GM21367 (cell line): ENCODE data around the gene SVIP.

Experiments used
- ATAC-seq: cut with Tn5 transposase; IDR thresholded peaks from one replicate; pipeline ENCODE4 v1.9.1; 2021; ENCODE audit not compliant: unreplicated experiment

The SVIP gene

DNA sequence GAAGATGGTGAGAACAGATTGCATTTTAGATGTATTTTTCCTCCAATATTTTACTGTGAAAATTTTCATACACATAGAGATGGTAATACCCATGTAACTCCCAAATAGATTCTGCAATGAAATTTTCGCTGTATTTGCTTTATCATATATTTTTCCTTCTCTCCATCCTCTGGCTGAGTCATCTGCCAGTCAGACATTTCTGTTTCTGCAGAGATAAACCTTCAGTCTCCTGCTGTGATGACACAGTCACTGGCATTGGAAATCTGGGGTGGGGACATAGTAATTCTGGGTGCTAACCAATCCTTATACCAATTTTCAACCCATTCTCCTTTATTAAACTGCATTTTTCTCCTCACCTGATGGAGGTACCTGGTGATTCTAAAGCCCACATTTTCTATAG is 33.7 kb downstream of the SVIP start:
- ATAC-seq, result no peak

DNA sequence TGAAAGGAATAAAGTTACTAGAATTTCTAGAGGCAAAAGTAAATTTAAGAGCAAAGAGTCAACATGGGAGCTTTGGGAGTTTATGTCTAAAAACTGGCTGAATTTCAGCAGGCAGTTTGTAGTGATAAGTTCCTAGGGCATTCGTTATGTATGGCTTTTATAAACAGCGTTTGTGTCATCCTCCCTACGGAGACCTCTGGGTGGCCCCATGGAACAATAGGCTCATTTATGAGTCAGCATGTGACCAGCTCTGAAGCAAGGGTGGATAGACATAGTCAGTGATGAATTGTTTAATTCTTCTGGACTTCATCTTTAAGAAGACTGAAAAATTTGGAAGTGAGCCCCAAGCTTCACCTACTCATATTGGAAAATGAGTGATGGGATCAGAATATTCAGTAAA is 37.1 kb downstream of the SVIP start:
- ATAC-seq, result no peak

- ATAC-seq, result peak; percentile 48
Observed at GRCh38 chr11:22787551-22788162, 41.9 kb downstream of the SVIP start.

DNA sequence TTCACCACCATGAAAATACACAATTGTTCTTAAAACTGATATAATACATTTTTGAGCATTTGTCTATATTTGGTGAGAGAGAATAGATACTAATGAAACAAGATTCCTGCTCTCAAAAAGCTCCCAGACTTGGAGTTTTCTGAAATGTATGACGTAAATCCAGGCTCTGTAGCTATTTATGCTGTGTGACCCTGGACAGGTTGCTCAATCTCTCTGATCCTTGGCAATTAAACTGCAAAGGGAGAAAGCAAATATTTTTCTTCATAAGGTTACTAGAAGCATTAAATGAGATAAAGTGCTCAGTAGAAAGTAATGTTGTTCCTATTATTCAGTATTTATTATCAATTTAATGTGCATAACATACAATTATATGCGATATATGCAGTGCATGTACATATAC is 42.5 kb downstream of the SVIP start:
- no peak for ATAC-seq

- ATAC-seq, result peak; percentile 86
Observed at GRCh38 chr11:22786475-22786874, 43.1 kb downstream of the SVIP start.

GRCh38 chr11:22785251-22785650 is 44.4 kb downstream of the SVIP start:
- no peak for ATAC-seq

GRCh38 chr11:22780952-22781593 is 48.5 kb downstream of the SVIP start:
- ATAC-seq, result peak; percentile 84

GRCh38 chr11:22779850-22780249 is 49.8 kb downstream of the SVIP start:
- ATAC-seq, result no peak

GRCh38 chr11:22778642-22779041 is 51.0 kb downstream of the SVIP start:
- ATAC-seq, result no peak

- ATAC-seq, result no peak
Observed at GRCh38 chr11:22775248-22775647, 54.4 kb downstream of the SVIP start.

DNA sequence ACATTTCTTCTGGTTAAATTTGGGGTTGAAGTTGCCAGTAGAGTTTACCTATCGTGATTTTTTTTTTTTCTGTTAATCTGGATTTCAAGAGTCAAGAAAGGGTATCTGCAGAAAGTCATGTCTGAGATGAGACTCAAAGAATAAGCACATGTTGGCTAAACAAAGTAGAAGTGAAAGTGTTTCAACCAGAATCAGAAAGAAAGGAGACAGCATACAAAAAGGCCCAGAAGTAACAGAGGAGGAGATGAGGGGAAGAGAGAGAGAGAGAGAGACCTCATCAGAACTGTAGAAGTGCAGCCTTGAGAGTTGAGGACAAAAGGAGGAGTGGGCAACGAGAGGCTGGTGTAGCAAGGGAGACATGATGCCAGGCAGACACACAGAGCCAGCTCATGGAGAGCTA is 54.9 kb downstream of the SVIP start:
- peak; percentile 68 for ATAC-seq

GRCh38 chr11:22769081-22769480 is 60.5 kb downstream of the SVIP start:
- no peak for ATAC-seq
